ENCODE results near the gene RPP38.

The RPP38 gene

DNA sequence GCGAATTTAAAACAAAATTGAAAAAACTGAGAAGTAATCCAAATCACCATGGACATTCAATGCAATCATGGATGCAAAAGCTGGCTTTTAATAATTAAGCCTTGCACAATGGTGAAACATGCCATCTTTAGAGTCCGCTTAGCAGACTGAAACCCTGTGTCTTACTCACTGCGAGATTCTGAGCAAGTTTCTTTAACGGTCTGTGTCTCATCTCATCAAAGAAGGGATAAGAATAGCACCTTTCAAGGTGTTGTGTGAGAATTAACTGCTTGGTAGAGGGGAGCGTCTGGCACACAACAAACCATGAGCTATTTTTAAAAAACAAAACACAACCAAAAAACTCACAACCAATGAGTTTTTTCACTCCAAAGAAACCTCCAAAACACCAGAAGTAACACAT is 30.0 kb upstream of the RPP38 start:
- no peaks in the 10 kb centered on the region for H3K4me1 ChIP-seq (ENCODE audit: insufficient read depth, low read length)
- no peak overlapping the region for H2AFZ ChIP-seq (ENCODE audit: low read depth, low read length)
- no peaks in the 10 kb centered on the region for H3K27me3 ChIP-seq (ENCODE audit: insufficient read depth, low read length, poor library complexity)
- TF ChIP-seq, protein P1, sequence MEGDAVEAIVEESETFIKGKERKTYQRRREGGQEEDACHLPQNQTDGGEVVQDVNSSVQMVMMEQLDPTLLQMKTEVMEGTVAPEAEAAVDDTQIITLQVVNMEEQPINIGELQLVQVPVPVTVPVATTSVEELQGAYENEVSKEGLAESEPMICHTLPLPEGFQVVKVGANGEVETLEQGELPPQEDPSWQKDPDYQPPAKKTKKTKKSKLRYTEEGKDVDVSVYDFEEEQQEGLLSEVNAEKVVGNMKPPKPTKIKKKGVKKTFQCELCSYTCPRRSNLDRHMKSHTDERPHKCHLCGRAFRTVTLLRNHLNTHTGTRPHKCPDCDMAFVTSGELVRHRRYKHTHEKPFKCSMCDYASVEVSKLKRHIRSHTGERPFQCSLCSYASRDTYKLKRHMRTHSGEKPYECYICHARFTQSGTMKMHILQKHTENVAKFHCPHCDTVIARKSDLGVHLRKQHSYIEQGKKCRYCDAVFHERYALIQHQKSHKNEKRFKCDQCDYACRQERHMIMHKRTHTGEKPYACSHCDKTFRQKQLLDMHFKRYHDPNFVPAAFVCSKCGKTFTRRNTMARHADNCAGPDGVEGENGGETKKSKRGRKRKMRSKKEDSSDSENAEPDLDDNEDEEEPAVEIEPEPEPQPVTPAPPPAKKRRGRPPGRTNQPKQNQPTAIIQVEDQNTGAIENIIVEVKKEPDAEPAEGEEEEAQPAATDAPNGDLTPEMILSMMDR (IDR thresholded peaks at IDR 0.05; ENCODE audit: borderline replicate concordance, extremely low read depth, low read length, poor library complexity, severe bottlenecking), result no peak
- peaks cover 5% of the 10 kb centered on the region for H3K9me3 ChIP-seq (ENCODE audit: insufficient read depth, low read length, severe bottlenecking)
- H3K27ac ChIP-seq (ENCODE audit: low read length), result no peak overlapping the region
- no peaks in the 10 kb centered on the region for H3K79me2 ChIP-seq (ENCODE audit: insufficient read depth, low read length)
- H4K20me1 ChIP-seq (ENCODE audit: insufficient read depth, low read length), result no peaks in the 10 kb centered on the region
- DNase-seq (no peak), ATAC-seq (ENCODE audit: insufficient read depth, low read depth) (no peak)
- no peaks in the 10 kb centered on the region for H3K36me3 ChIP-seq (ENCODE audit: insufficient read depth, low read length)
- no peak overlapping the region for H3K9ac ChIP-seq (ENCODE audit: low read depth, low read length)
- no peak overlapping the region for H3K4me2 ChIP-seq (ENCODE audit: insufficient read depth, low read length)
- H3K4me3 ChIP-seq (ENCODE audit: low read depth in 1 of 2, low read length in 2 of 2), result no peak overlapping the region

DNA sequence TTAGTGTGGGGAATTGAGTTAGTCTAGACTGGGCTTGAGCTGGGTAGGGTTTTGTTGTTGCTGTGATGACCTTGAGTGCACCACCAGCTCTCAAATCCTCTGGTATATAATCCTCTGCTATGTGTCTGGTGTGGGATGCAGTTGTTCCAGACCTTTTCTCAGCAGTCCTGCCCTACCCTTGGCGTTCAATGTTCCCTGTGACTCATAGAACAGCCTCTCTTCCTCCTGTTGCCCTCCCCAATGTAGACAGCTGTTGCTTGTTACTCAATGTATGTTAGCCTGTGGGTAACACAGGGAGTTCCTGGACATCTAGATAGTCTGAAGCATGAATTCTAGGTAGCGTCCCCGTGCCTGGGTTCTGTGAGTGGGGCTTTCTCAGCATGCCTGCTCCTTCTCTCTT is 28.4 kb upstream of the RPP38 start:
- Histone ChIP-seq H3K27me3 (ENCODE audit: insufficient read depth, low read length, poor library complexity) (no peaks in the 10 kb centered on the region), H3K4me2 (ENCODE audit: insufficient read depth, low read length) (no peak overlapping the region), H3K27ac (ENCODE audit: low read length) (no peak overlapping the region), H3K9ac (ENCODE audit: low read depth, low read length) (no peak overlapping the region), H4K20me1 (ENCODE audit: insufficient read depth, low read length) (no peaks in the 10 kb centered on the region), H3K9me3 (ENCODE audit: insufficient read depth, low read length, severe bottlenecking) (peaks cover 5% of the 10 kb centered on the region), H3K79me2 (ENCODE audit: insufficient read depth, low read length) (no peaks in the 10 kb centered on the region), H2AFZ (ENCODE audit: low read depth, low read length) (no peak overlapping the region), H3K4me1 (ENCODE audit: insufficient read depth, low read length) (no peaks in the 10 kb centered on the region), H3K36me3 (ENCODE audit: insufficient read depth, low read length) (peaks cover 6% of the 10 kb centered on the region; the same call in 1 of the 2 replicates), H3K4me3 (ENCODE audit: low read depth in 1 of 2, low read length in 2 of 2) (no peak overlapping the region)
- DNase-seq, result no peak
- ATAC-seq (ENCODE audit: insufficient read depth, low read depth), result no peak
- no peak for TF ChIP-seq EZH2 (IDR thresholded peaks at IDR 0.05; ENCODE audit: borderline replicate concordance, low read depth, low read length, severe bottlenecking)
- TF ChIP-seq, protein P1 (IDR thresholded peaks at IDR 0.05; ENCODE audit: borderline replicate concordance, extremely low read depth, low read length, poor library complexity, severe bottlenecking), result no peak

DNA sequence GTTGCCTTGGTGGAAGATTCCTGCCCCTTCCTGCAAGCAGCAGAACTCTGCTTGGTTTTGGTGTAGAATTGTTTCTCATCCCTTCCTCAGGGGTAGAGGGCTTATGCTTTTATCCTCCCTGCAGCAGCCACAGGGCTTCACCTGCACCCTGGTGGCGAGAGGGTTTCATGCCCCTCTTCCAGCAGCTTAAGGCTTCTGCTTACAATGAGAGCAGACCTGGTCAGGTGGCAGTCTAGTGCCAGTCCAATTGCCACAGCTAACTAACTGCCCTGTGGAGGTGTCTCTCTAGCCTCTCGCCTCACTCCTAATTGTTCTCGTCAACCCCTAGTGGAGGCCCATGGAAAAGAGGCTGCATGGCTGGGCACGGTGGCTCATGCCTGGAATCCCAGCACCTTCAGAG is 27.9 kb upstream of the RPP38 start:
- no peaks in the 10 kb centered on the region for H4K20me1 ChIP-seq (ENCODE audit: insufficient read depth, low read length)
- H2AFZ ChIP-seq (ENCODE audit: low read depth, low read length), result no peak overlapping the region
- no peak overlapping the region for H3K4me2 ChIP-seq (ENCODE audit: insufficient read depth, low read length)
- H3K9me3 ChIP-seq (ENCODE audit: insufficient read depth, low read length, severe bottlenecking), result peaks cover 5% of the 10 kb centered on the region
- peaks cover 6% of the 10 kb centered on the region; the same call in 1 of the 2 replicates for H3K36me3 ChIP-seq (ENCODE audit: insufficient read depth, low read length)
- ATAC-seq (ENCODE audit: insufficient read depth, low read depth) (no peak), DNase-seq (no peak)
- H3K9ac ChIP-seq (ENCODE audit: low read depth, low read length), result no peak overlapping the region
- no peaks in the 10 kb centered on the region for H3K27me3 ChIP-seq (ENCODE audit: insufficient read depth, low read length, poor library complexity)
- no peak for TF ChIP-seq EZH2 (IDR thresholded peaks at IDR 0.05; ENCODE audit: borderline replicate concordance, low read depth, low read length, severe bottlenecking)
- TF ChIP-seq, protein P1 (IDR thresholded peaks at IDR 0.05; ENCODE audit: borderline replicate concordance, extremely low read depth, low read length, poor library complexity, severe bottlenecking), result no peak
- H3K4me3 ChIP-seq (ENCODE audit: low read depth in 1 of 2, low read length in 2 of 2), result no peak overlapping the region
- H3K4me1 ChIP-seq (ENCODE audit: insufficient read depth, low read length), result no peaks in the 10 kb centered on the region
- no peak overlapping the region for H3K27ac ChIP-seq (ENCODE audit: low read length)
- no peaks in the 10 kb centered on the region for H3K79me2 ChIP-seq (ENCODE audit: insufficient read depth, low read length)

GRCh38 chr10:15072358-15072757 is 24.8 kb upstream of the RPP38 start:
- Histone ChIP-seq H3K4me1 (ENCODE audit: insufficient read depth, low read length) (no peaks in the 10 kb centered on the region), H4K20me1 (ENCODE audit: insufficient read depth, low read length) (no peaks in the 10 kb centered on the region), H3K4me3 (ENCODE audit: low read depth in 1 of 2, low read length in 2 of 2) (no peak overlapping the region), H2AFZ (ENCODE audit: low read depth, low read length) (no peak overlapping the region), H3K4me2 (ENCODE audit: insufficient read depth, low read length) (no peak overlapping the region), H3K79me2 (ENCODE audit: insufficient read depth, low read length) (no peaks in the 10 kb centered on the region), H3K9me3 (ENCODE audit: insufficient read depth, low read length, severe bottlenecking) (no peaks in the 10 kb centered on the region), H3K9ac (ENCODE audit: low read depth, low read length) (no peak overlapping the region), H3K36me3 (ENCODE audit: insufficient read depth, low read length) (peaks cover 15% of the 10 kb centered on the region; the same call in 1 of the 2 replicates), H3K27ac (ENCODE audit: low read length) (no peak overlapping the region), H3K27me3 (ENCODE audit: insufficient read depth, low read length, poor library complexity) (no peaks in the 10 kb centered on the region)
- DNase-seq (no peak), ATAC-seq (ENCODE audit: insufficient read depth, low read depth) (no peak)
- TF ChIP-seq, protein P1 (IDR thresholded peaks at IDR 0.05; ENCODE audit: borderline replicate concordance, extremely low read depth, low read length, poor library complexity, severe bottlenecking), result no peak
- TF ChIP-seq EZH2 (IDR thresholded peaks at IDR 0.05; ENCODE audit: borderline replicate concordance, low read depth, low read length, severe bottlenecking), result no peak
